T-helper 2 cell treated with Interferon-gamma antibody and Interleukin-4, amounts not matched to agents 100 ng/mL and 5 ng/mL, for 36 hours (primary cell): ENCODE results near the gene CAB39L. TPM values are rescaled to one million over a fixed set of nuclear protein-coding genes. Genes with fewer than 3 reads are reported as not detected.
"Not testable (repeated sequence)": the region's sequence is repeated elsewhere in the genome, so short reads cannot be mapped to it uniquely, and the experiment has no call there.

Experiments used
- intact Hi-C: fragments of 100-400 bp; cut with micrococcal nuclease; formaldehyde crosslinking; loops from one replicate; pipeline ENCODE4 v1.15.1; 2023
- total RNA-seq: library from RNA; stranded (reverse); gene quantifications from 2 replicates; pipeline ENCODE4 v1.2.3, GENCODE V29; 2022

CAB39L gene
- total RNA-seq, 1 donor from 2014 or later: 4.7 TPM

GRCh38 chr13:49348751-49349150 is 95.1 kb downstream of the CAB39L start:
- intact Hi-C loops: no loop called here

- intact Hi-C loops: no loop called here
Measured at GRCh38 chr13:49347650-49348385, 96.0 kb downstream of the CAB39L start.

DNA sequence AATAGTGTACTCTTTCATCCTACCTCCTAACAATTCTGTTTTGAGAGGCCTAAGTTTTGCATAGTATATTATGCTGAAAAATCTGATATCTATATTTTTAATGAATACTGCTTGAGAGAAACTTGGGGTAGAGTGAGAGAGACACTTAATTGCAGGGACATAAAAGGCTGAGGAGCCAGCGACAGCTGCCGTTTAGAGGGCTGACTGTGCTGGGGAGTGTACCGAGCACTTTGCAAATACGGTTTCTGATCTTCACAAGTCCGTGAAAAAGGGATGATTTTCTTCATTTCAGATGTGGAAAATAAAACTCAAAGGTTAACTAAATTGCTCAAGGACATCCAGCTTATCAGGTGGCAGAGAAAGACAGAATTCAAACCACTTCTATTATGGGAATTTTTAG is 97.4 kb downstream of the CAB39L start:
- intact Hi-C loops: no loop called here

- intact Hi-C loops: no loop called here
Measured at GRCh38 chr13:49343731-49344130, 100.1 kb downstream of the CAB39L start.

DNA sequence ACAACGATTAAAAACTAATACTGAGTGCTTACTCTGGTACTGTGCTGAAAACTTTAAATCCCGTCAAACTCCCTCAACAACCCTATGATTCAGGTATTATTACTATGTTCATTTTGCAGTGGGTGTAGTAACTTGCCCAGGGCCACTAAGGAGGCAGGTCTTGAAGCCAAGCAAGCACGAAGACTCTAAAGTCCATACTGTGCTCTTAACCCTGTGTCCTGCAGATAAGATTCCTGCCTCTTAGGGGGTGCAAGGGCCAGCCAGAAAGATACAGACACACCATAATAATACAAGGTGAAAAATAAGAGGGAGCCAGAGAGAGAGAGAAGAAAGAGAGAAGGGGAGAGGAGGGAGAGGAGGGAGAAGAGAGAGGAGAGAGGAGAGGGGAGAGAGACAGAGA is 100.6 kb downstream of the CAB39L start:
- intact Hi-C loops: no loop called here

- intact Hi-C loops: no loop called here
Measured at GRCh38 chr13:49342454-49342853, 101.4 kb downstream of the CAB39L start.

GRCh38 chr13:49341941-49342340 is 101.9 kb downstream of the CAB39L start:
- intact Hi-C loops: no loop called here

DNA sequence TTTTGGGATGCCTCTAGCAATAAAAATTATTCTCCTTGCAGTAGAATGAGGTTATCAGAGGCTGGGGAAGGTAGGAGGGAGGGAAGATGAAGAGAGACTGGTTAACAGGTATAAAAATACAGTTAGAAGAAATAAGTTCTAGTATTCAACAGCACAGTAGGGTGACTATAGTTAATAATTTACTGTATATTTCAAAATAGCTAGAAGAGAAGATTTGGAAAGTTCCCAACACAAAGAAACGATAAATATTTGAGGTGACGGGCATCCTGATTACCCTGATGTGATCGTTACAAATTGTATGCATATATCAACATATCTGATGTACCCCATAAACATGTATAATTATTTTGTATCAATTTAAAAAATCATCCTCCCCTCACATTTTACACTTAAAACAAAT is 102.3 kb downstream of the CAB39L start:
- intact Hi-C loops: no loop called here

- intact Hi-C loops: no loop called here
Measured at GRCh38 chr13:49340161-49340560, 103.7 kb downstream of the CAB39L start.

- intact Hi-C loops: no loop called here
Measured at GRCh38 chr13:49336655-49337054, 107.2 kb downstream of the CAB39L start.

DNA sequence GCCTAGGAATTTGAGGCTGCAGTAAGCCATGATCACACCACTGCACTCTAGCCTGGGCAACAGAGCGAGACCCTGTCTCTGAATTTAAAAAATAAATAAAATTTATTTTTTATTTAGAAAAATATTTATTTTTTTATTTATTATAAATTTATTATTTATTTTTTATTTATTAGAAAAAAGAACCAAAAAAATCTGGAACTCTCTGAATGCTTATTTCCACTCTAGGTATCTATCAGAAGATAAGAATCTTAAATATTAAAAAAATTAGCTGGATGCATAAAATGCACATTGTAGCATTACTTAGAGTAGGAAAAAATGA is 113.4 kb downstream of the CAB39L start:
- intact Hi-C loops: no loop called here

DNA sequence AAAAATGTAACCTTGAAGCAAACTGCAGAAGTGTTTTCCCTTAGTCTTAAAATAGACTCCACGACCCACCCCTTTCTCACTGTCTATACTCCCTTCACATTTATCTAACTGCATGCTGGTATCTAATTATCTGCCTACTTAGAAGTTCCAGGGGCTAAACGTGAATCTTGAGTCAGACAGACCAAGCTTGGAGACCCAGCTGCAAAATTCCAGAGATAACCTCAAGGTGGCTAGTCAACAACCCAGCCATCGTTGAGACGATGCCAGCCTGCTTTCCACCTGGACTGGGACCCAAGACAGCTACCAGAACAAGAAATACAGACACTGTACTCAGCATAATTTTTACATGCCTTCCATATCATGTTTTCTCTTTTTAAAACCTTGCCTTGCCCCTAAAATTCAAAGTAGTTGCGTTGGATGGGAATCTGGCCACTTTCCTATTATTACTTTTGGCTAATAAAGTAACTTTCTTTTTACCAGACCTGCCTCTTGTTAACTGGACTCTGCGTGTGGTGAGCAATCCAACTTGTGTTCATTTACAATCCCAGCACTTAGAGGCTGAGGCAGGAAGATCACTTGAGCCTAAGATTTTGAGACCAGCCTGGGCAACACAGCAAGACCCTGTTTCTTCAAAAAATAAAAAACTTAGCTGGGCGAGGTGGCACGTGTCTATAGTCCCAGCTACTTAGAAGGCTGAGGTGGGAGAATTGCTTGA is 113.9 kb downstream of the CAB39L start:
- intact Hi-C loops: no loop called here

- intact Hi-C loops: not testable (repeated sequence)
Measured at GRCh38 chr13:49327145-49327544, 116.7 kb downstream of the CAB39L start.

DNA sequence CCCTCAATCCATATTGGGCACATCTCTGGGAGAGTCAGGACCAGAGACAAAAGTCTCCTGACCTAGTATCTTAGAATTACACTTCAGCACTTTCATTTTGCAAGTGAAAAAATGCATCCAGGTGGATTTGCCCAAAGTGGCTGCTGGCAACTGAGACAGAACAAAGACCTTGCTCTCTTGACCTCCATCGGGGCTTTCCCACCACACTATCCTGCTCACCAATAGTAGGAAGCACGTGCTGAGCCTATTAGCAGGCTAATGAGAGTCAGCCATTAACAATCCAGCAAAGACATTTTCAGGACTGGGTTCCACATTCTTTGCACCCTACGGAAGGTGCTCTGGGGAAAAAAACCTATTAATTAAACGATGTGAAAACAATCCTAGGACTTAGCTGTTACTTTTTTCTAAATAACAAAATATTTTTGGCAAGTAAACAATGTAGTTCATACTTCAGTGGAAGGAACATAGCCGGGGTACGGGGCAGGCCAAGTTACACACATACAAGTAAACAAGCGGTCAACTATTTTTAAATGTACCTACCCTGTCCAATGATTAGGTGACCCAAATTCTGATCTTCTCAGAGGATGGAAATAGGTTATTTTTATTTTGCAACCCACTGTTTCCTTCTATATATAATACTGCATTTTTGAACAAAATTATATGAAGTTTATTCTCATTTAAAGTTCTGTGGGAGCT is 117.5 kb downstream of the CAB39L start:
- intact Hi-C loops: no loop called here

- intact Hi-C loops: no loop called here
Measured at GRCh38 chr13:49323344-49323743, 120.5 kb downstream of the CAB39L start.

GRCh38 chr13:49322702-49323101 is 121.2 kb downstream of the CAB39L start:
- intact Hi-C loops: no loop called here

GRCh38 chr13:49320975-49321374 is 122.9 kb downstream of the CAB39L start:
- intact Hi-C loops: no loop called here

GRCh38 chr13:49319951-49320350 is 123.9 kb downstream of the CAB39L start:
- intact Hi-C loops: no loop called here

DNA sequence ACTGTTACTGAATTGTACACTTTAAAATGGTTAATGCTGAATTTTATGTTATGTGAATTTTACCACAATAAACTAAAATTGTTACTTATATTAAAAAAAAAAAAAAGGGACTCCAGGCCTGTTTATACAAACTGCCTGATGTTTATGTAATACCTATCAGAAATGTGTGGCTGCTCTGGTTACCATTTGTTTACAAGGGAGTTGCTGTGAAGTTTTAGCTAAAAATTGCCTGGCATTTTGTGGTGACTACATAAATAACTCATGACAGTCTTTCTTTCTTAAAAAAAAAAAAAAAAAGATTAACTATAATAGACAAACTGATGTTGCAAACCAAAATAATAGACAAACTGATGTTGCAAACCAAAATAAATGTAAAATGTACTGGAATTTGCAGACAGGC is 124.3 kb downstream of the CAB39L start:
- intact Hi-C loops: no loop called here

- intact Hi-C loops: no loop called here
Measured at GRCh38 chr13:49315756-49316482, 127.9 kb downstream of the CAB39L start.

DNA sequence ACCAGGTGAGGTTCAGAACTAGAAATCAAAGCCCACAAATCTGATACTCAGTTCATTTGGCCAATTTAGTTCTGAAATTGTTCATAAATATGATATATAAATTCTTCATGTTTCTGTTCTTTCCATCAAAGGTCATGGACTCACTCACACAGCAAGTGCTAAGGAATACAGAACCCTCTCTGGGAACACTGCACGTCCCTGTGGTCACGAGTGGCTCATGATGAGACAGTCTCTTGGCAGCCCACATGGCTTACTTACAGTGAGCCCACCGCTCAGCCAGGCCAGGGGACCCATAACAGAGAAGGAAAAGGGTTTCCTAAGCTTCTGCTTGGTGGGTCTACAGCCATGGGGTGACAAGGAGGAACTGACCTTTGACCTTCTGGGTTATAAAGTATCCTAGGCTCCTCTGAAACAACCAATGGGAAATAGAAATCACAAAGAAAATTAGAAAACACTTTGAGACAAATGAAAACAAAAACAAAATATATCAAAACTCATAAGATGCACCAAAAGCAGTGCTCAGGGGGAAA is 128.8 kb downstream of the CAB39L start:
- intact Hi-C loops: no loop called here
